HUES64 (cell line): ENCODE measurements around the gene KDM2B.
"Not testable (repeated sequence)": the region's sequence is repeated elsewhere in the genome, so short reads cannot be mapped to it uniquely, and the experiment has no call there.

Experiments
- H3K27ac ChIP-seq: 2 replicates; pipeline ENCODE4 v1.7.0; 2013; ENCODE audit warnings: low read depth, low read length, inconsistent platforms
- H3K27me3 ChIP-seq: 2 replicates; pipeline ENCODE4 v1.6.1; 2013; ENCODE audit warnings: mild to moderate bottlenecking, low read length; ENCODE audit not compliant: insufficient read depth
- H3K36me3 ChIP-seq: 2 replicates; pipeline ENCODE4 v1.6.1; 2013; ENCODE audit warnings: mild to moderate bottlenecking, low read length; ENCODE audit not compliant: insufficient read depth
- H3K4me1 ChIP-seq: 2 replicates; pipeline ENCODE4 v1.6.1; 2013; ENCODE audit warnings: mild to moderate bottlenecking, low read length, moderate library complexity; ENCODE audit not compliant: insufficient read depth
- H3K4me3 ChIP-seq: 2 replicates; pipeline ENCODE4 v1.5.1; 2013; ENCODE audit warnings: mild to moderate bottlenecking, low read length, moderate library complexity
- H3K9ac ChIP-seq: 2 replicates; pipeline ENCODE4 v1.6.1; 2013; ENCODE audit warnings: mild to moderate bottlenecking, low read depth, low read length
- H3K9me3 ChIP-seq: 2 replicates; pipeline ENCODE4 v1.6.1; 2013; ENCODE audit warnings: low read depth, low read length; ENCODE audit not compliant: insufficient read depth
- WGBS: fragments of 150-250, 120-280 bp; methylation state at CpG from one replicate; pipeline ENCODE4 v1.1.7; 2013; ENCODE audit warnings: missing lambda C conversion rate; 5-methylcytosine and 5-hydroxymethylcytosine counted together

Gene KDM2B

GRCh38 chr12:121391619-121392324 lies 189.1 kb downstream of the KDM2B start:
- H3K36me3 ChIP-seq = no peaks in the 10 kb centered on the region
- no peaks in the 10 kb centered on the region for H3K4me1 ChIP-seq
- H3K4me3 ChIP-seq = no peak overlapping the region
- WGBS = 93% methylated on average over 10 of the region's 10 CpGs
- H3K9me3 ChIP-seq = no peaks in the 10 kb centered on the region
- no peak overlapping the region for H3K27ac ChIP-seq
- no peak overlapping the region for H3K9ac ChIP-seq
- H3K27me3 ChIP-seq = no peaks in the 10 kb centered on the region

- Histone ChIP-seq H3K9me3 (no peaks in the 10 kb centered on the region), H3K36me3 (no peaks in the 10 kb centered on the region), H3K27me3 (no peaks in the 10 kb centered on the region), H3K4me1 (no peaks in the 10 kb centered on the region), H3K9ac (no peak overlapping the region), H3K27ac (no peak overlapping the region), H3K4me3 (no peak overlapping the region)
- WGBS = 92% methylated on average over 2 of the region's 2 CpGs
These were observed 190.0 kb downstream of the KDM2B start for GRCh38 chr12:121390856-121391255.

GRCh38 chr12:121388421-121388981 lies 192.3 kb downstream of the KDM2B start:
- Histone ChIP-seq H3K9me3 (no peaks in the 10 kb centered on the region), H3K36me3 (no peaks in the 10 kb centered on the region), H3K27ac (no peak overlapping the region), H3K4me3 (no peak overlapping the region), H3K9ac (no peak overlapping the region), H3K4me1 (no peaks in the 10 kb centered on the region), H3K27me3 (no peaks in the 10 kb centered on the region)
- WGBS = 82% methylated on average over 5 of the region's 5 CpGs

GRCh38 chr12:121384891-121385290 lies 195.9 kb downstream of the KDM2B start:
- 80% methylated on average over 6 of the region's 6 CpGs for WGBS
- H3K27me3 ChIP-seq, H3K4me1 ChIP-seq, H3K27ac ChIP-seq, H3K9me3 ChIP-seq, H3K4me3 ChIP-seq, H3K36me3 ChIP-seq, H3K9ac ChIP-seq: not testable (repeated sequence)

GRCh38 chr12:121383601-121384021 lies 197.2 kb downstream of the KDM2B start:
- no peak overlapping the region for H3K4me3 ChIP-seq
- H3K36me3 ChIP-seq = no peaks in the 10 kb centered on the region
- H3K27me3 ChIP-seq = no peaks in the 10 kb centered on the region
- no peak overlapping the region for H3K9ac ChIP-seq
- no peaks in the 10 kb centered on the region for H3K9me3 ChIP-seq
- no peaks in the 10 kb centered on the region for H3K4me1 ChIP-seq
- H3K27ac ChIP-seq = no peak overlapping the region
- 94% methylated on average over 9 of the region's 9 CpGs for WGBS

GRCh38 chr12:121379945-121380344 lies 200.9 kb downstream of the KDM2B start:
- H3K9ac ChIP-seq = no peak overlapping the region
- no peaks in the 10 kb centered on the region for H3K36me3 ChIP-seq
- H3K4me1 ChIP-seq = no peaks in the 10 kb centered on the region
- H3K9me3 ChIP-seq = no peaks in the 10 kb centered on the region
- 94% methylated on average over 10 of the region's 10 CpGs for WGBS
- H3K27ac ChIP-seq = no peak overlapping the region
- H3K27me3 ChIP-seq = no peaks in the 10 kb centered on the region
- no peak overlapping the region for H3K4me3 ChIP-seq
